Measurements from ENCODE around the gene CACNA1S. TPM values are rescaled to one million over a fixed set of nuclear protein-coding genes. Genes with fewer than 3 reads are reported as not detected.

The CACNA1S gene
- total RNA-seq (ENCODE audit: unreplicated experiment) = 0.07 TPM
- long read RNA-seq = 0 reads

- Mint-ChIP-seq H3K27me3 (ENCODE audit: unreplicated experiment) (peaks cover 5% of the 10 kb centered on the region), H3K27ac (ENCODE audit: unreplicated experiment) (no peak within 1 kb of the TSS), H3K9me3 (ENCODE audit: unreplicated experiment) (peaks cover 4% of the 10 kb centered on the region), H3K36me3 (ENCODE audit: unreplicated experiment) (no peaks in the 10 kb centered on the region), H3K4me1 (ENCODE audit: low read depth, unreplicated experiment) (peaks cover 8% of the 10 kb centered on the region), H3K4me3 (ENCODE audit: unreplicated experiment) (no peak within 1 kb of the TSS)
- no peak for DNase-seq
- no peak for TF ChIP-seq CTCF (IDR thresholded peaks at IDR 0.05; ENCODE audit: partially characterized antibody, unreplicated experiment)
These were observed at the start of gene CACNA1S for GRCh38 chr1:201112173-201112731. TSS of gene CACNA1S (minus strand) at chr1:201112426. CDS start at chr1:201112339, 87 bp downstream.

GRCh38 chr1:201157949-201158348 is 45.7 kb upstream of the CACNA1S start:
- no peak overlapping the region for H3K4me3 Mint-ChIP-seq (ENCODE audit: unreplicated experiment)
- no peak for DNase-seq
- TF ChIP-seq CTCF (IDR thresholded peaks at IDR 0.05; ENCODE audit: partially characterized antibody, unreplicated experiment) = no peak
- H3K27me3 Mint-ChIP-seq (ENCODE audit: unreplicated experiment) = peaks cover 5% of the 10 kb centered on the region
- no peak overlapping the region for H3K27ac Mint-ChIP-seq (ENCODE audit: unreplicated experiment)
- peaks cover 8% of the 10 kb centered on the region for H3K4me1 Mint-ChIP-seq (ENCODE audit: low read depth, unreplicated experiment)
- peaks cover 3% of the 10 kb centered on the region for H3K9me3 Mint-ChIP-seq (ENCODE audit: unreplicated experiment)
- H3K36me3 Mint-ChIP-seq (ENCODE audit: unreplicated experiment) = peaks cover 14% of the 10 kb centered on the region

- Mint-ChIP-seq H3K9me3 (ENCODE audit: unreplicated experiment) (peaks cover 4% of the 10 kb centered on the region), H3K27ac (ENCODE audit: unreplicated experiment) (no peak overlapping the region), H3K4me3 (ENCODE audit: unreplicated experiment) (no peak overlapping the region), H3K27me3 (ENCODE audit: unreplicated experiment) (peaks cover 8% of the 10 kb centered on the region), H3K36me3 (ENCODE audit: unreplicated experiment) (peaks cover 14% of the 10 kb centered on the region), H3K4me1 (ENCODE audit: low read depth, unreplicated experiment) (peaks cover 8% of the 10 kb centered on the region)
- DNase-seq = no peak
- TF ChIP-seq CTCF (IDR thresholded peaks at IDR 0.05; ENCODE audit: partially characterized antibody, unreplicated experiment) = no peak
These were observed 44.6 kb upstream of the CACNA1S start for GRCh38 chr1:201156819-201157218.

GRCh38 chr1:201156346-201156745 is 44.1 kb upstream of the CACNA1S start:
- H3K36me3 Mint-ChIP-seq (ENCODE audit: unreplicated experiment) = peaks cover 14% of the 10 kb centered on the region
- peaks cover 4% of the 10 kb centered on the region for H3K9me3 Mint-ChIP-seq (ENCODE audit: unreplicated experiment)
- H3K27me3 Mint-ChIP-seq (ENCODE audit: unreplicated experiment) = peaks cover 8% of the 10 kb centered on the region
- DNase-seq = no peak
- TF ChIP-seq CTCF (IDR thresholded peaks at IDR 0.05; ENCODE audit: partially characterized antibody, unreplicated experiment) = no peak
- no peak overlapping the region for H3K4me3 Mint-ChIP-seq (ENCODE audit: unreplicated experiment)
- H3K27ac Mint-ChIP-seq (ENCODE audit: unreplicated experiment) = no peak overlapping the region
- peaks cover 8% of the 10 kb centered on the region for H3K4me1 Mint-ChIP-seq (ENCODE audit: low read depth, unreplicated experiment)

- DNase-seq = no peak
- no peak for TF ChIP-seq CTCF (IDR thresholded peaks at IDR 0.05; ENCODE audit: partially characterized antibody, unreplicated experiment)
- Mint-ChIP-seq H3K4me3 (ENCODE audit: unreplicated experiment) (no peak overlapping the region), H3K9me3 (ENCODE audit: unreplicated experiment) (peaks cover 4% of the 10 kb centered on the region), H3K36me3 (ENCODE audit: unreplicated experiment) (peaks cover 19% of the 10 kb centered on the region), H3K27me3 (ENCODE audit: unreplicated experiment) (peaks cover 8% of the 10 kb centered on the region), H3K27ac (ENCODE audit: unreplicated experiment) (no peak overlapping the region), H3K4me1 (ENCODE audit: low read depth, unreplicated experiment) (peaks cover 10% of the 10 kb centered on the region)
These were observed 43.1 kb upstream of the CACNA1S start for GRCh38 chr1:201155354-201155753.
